Body of pancreas (tissue), 4 donors: ENCODE data around the gene CLPX. TPM values are rescaled to one million over a fixed set of nuclear protein-coding genes. Genes with fewer than 3 reads are reported as not detected.

Experiments
- ATAC-seq: fragments of 150-250 bp; one replicate; pipeline ENCODE4 v1.9.1; 2016
- DNase-seq, 4 donors: peaks; one replicate each; pipeline ENCODE4 v3.0.0-alpha.2; 2019
- H3K27ac ChIP-seq, 4 donors: fragments of 200-600 bp; sonication (generic); 1 replicate in 3 of 4; 2 replicates in 1 of 4; pipeline versions ENCODE4 v1.5.1 to v1.6.1; 2016 to 2019; ENCODE audit warnings: mild to moderate bottlenecking in 1 of 4, mixed read lengths in 1 of 4, moderate library complexity in 1 of 4
- H3K27me3 ChIP-seq, 2 donors: fragments of 200-600 bp; sonication (generic); one replicate each; pipeline ENCODE4 v1.6.0; 2016; ENCODE audit warnings: mild to moderate bottlenecking in 1 of 2
- H3K36me3 ChIP-seq, 2 donors: fragments of 200-600 bp; sonication (generic); replicated peaks in 1 of 2; 2 replicates each; pipeline ENCODE4 v1.5.1; 2016; ENCODE audit warnings: low read depth in 2 of 2; ENCODE audit not compliant: insufficient read depth in 1 of 2
- H3K4me1 ChIP-seq: fragments of 200-600 bp; sonication (generic); one replicate; pipeline ENCODE4 v1.6.0; 2016
- H3K4me3 ChIP-seq, 2 donors: fragments of 200-600 bp; sonication (generic); 1 replicate in 1 of 2; 2 replicates in 1 of 2; pipeline ENCODE4 v1.5.1; 2016 to 2019
- H3K9me3 ChIP-seq, 3 donors: fragments of 200-600 bp; sonication (generic); 1 replicate in 2 of 3; 2 replicates in 1 of 3; pipeline ENCODE4 v1.5.1; 2016
- CTCF ChIP-seq, 7 experiments: fragments of 450-650 bp in 4 of 7; fragments of 200-600 bp in 3 of 7; sonication (generic) in 3 of 7; IDR thresholded peaks; one replicate each; pipeline ENCODE4 v1.5.1; 2016 to 2019; ENCODE audit warnings: antibody characterized with exemption in 7 of 7
- POLR2A ChIP-seq, 3 donors: fragments of 450-650 bp; IDR thresholded peaks; one replicate each; pipeline ENCODE4 v1.6.1; 2016; ENCODE audit warnings: antibody characterized with exemption in 3 of 3, mild to moderate bottlenecking in 2 of 3
- WGBS, 2 donors: methylation state at CpG; one replicate each; pipeline ENCODE4 v1.1.5; 2017; 5-methylcytosine and 5-hydroxymethylcytosine counted together
- intact Hi-C: fragments of 100-400 bp; cut with DNase I; formaldehyde crosslinking; loops from one replicate; pipeline ENCODE4 v1.15.1; 2023
- total RNA-seq, 2 donors: library from RNA; depleted of rRNA; stranded (reverse); fragments of >200 nt; gene quantifications; one replicate each; pipeline ENCODE4 v1.1.0, GENCODE V29; 2016

The CLPX gene
- total RNA-seq, 2 donors from 2014 or later, result 16.2 to 19.2 TPM

- ATAC-seq (no peak), DNase-seq (no peak)
- intact Hi-C loops, result no loop called here
- H3K27me3 ChIP-seq, result no peaks in the 10 kb centered on the region
- no peaks in the 10 kb centered on the region for H3K9me3 ChIP-seq
- peaks cover 7 to 9% of the 10 kb centered on the region in 2 donors for H3K36me3 ChIP-seq
- no peak overlapping the region for H3K4me3 ChIP-seq
- TF ChIP-seq CTCF (IDR thresholded peaks at IDR 0.05), result no peak
- no peak for TF ChIP-seq POLR2A (IDR thresholded peaks at IDR 0.05)
- H3K4me1 ChIP-seq, result no peaks in the 10 kb centered on the region
- no peak overlapping the region for H3K27ac ChIP-seq
- WGBS, 2 donors, result 91 to 95% methylated on average over 2 of the region's 2 CpGs
Observed at GRCh38 chr15:65165875-65166274, 19.3 kb downstream of the CLPX start.

- H3K27me3 ChIP-seq, result no peaks in the 10 kb centered on the region
- no peak overlapping the region for H3K27ac ChIP-seq
- DNase-seq (no peak), ATAC-seq (no peak)
- no peaks in the 10 kb centered on the region for H3K9me3 ChIP-seq
- H3K36me3 ChIP-seq, result peaks cover 7 to 9% of the 10 kb centered on the region in 2 donors
- TF ChIP-seq CTCF (IDR thresholded peaks at IDR 0.05) (no peak), POLR2A (IDR thresholded peaks at IDR 0.05) (no peak)
- H3K4me1 ChIP-seq, result no peaks in the 10 kb centered on the region
- intact Hi-C loops, result no loop called here
- WGBS, 2 donors, result 41 to 54% methylated on average over 1 of the region's 1 CpG
- H3K4me3 ChIP-seq, result no peak overlapping the region
Observed at GRCh38 chr15:65164139-65164538, 21.0 kb downstream of the CLPX start.

- ATAC-seq, result no peak
- 84% methylated on average over 4 of the region's 4 CpGs for WGBS, 2 donors
- DNase-seq, result no peak
- TF ChIP-seq CTCF (IDR thresholded peaks at IDR 0.05) (no peak), POLR2A (IDR thresholded peaks at IDR 0.05) (no peak)
- peaks cover 7 to 14% of the 10 kb centered on the region in 2 donors for H3K36me3 ChIP-seq
- intact Hi-C loops, result no loop called here
- no peak overlapping the region for H3K27ac ChIP-seq
- no peak overlapping the region for H3K4me3 ChIP-seq
- no peaks in the 10 kb centered on the region for H3K27me3 ChIP-seq
- no peaks in the 10 kb centered on the region for H3K4me1 ChIP-seq
- no peaks in the 10 kb centered on the region for H3K9me3 ChIP-seq
Observed at GRCh38 chr15:65163041-65163440, 22.1 kb downstream of the CLPX start.

- no peaks in the 10 kb centered on the region for H3K4me1 ChIP-seq
- DNase-seq (no peak), ATAC-seq (no peak)
- TF ChIP-seq POLR2A (IDR thresholded peaks at IDR 0.05) (no peak), CTCF (IDR thresholded peaks at IDR 0.05) (no peak)
- H3K36me3 ChIP-seq, result peaks cover 6 to 40% of the 10 kb centered on the region in 2 donors
- H3K27me3 ChIP-seq, result no peaks in the 10 kb centered on the region
- H3K4me3 ChIP-seq, result no peak overlapping the region
- no peaks in the 10 kb centered on the region for H3K9me3 ChIP-seq
- WGBS, 2 donors, result 73 to 74% methylated on average over 5 of the region's 5 CpGs
- intact Hi-C loops, result no loop called here
- no peak overlapping the region for H3K27ac ChIP-seq
Observed at GRCh38 chr15:65156692-65157091, 28.4 kb downstream of the CLPX start.

- peaks cover 6 to 45% of the 10 kb centered on the region in 2 donors for H3K36me3 ChIP-seq
- no peaks in the 10 kb centered on the region for H3K27me3 ChIP-seq
- no peaks in the 10 kb centered on the region for H3K4me1 ChIP-seq
- H3K4me3 ChIP-seq, result no peak overlapping the region
- no peak overlapping the region for H3K27ac ChIP-seq
- peak in 1 of 4 donors; percentile 10 for DNase-seq
- no peaks in the 10 kb centered on the region for H3K9me3 ChIP-seq
- intact Hi-C loops, result no loop called here
- WGBS, 2 donors, result 39 to 44% methylated on average over 6 of the region's 6 CpGs
- ATAC-seq, result no peak
- TF ChIP-seq CTCF (IDR thresholded peaks at IDR 0.05), result no peak
- TF ChIP-seq POLR2A (IDR thresholded peaks at IDR 0.05), result no peak
Observed at GRCh38 chr15:65154720-65155119, 30.4 kb downstream of the CLPX start.
